Nephron (organoid): ENCODE measurements around the gene UBTD1.
A peak's percentile ranks its signal among the peaks of the same experiment; 100 is the strongest.
"Not testable (repeated sequence)": the region's sequence is repeated elsewhere in the genome, so short reads cannot be mapped to it uniquely, and the experiment has no call there.

ENCODE experiments used
- H3K27ac Mint-ChIP-seq, 3 experiments: 2 replicates each; pipeline ENCODE4 v1.8.0; 2020; ENCODE audit warnings: mixed read lengths in 3 of 3, mild to moderate bottlenecking in 2 of 3, moderate library complexity in 1 of 3
- H3K27me3 Mint-ChIP-seq: 2 replicates; pipeline ENCODE4 v1.8.0; 2021; ENCODE audit warnings: low read depth, mild to moderate bottlenecking, moderate library complexity, mixed read lengths
- H3K36me3 Mint-ChIP-seq: 2 replicates; pipeline ENCODE4 v1.8.0; 2020; ENCODE audit warnings: low read depth, mixed read lengths
- H3K4me1 Mint-ChIP-seq: 2 replicates; pipeline ENCODE4 v1.8.0; 2020; ENCODE audit warnings: mixed read lengths
- H3K4me3 Mint-ChIP-seq, 3 experiments: 2 replicates each; pipeline ENCODE4 v1.8.0; 2020; ENCODE audit warnings: mild to moderate bottlenecking in 3 of 3, mixed read lengths in 3 of 3, moderate library complexity in 2 of 3
- H3K9me3 Mint-ChIP-seq: 2 replicates; pipeline ENCODE4 v1.8.0; 2020; ENCODE audit warnings: mixed read lengths
- CTCF ChIP-seq, 3 experiments: fragments of 200-600 bp; sonication (generic); IDR thresholded peaks; one replicate each; pipeline ENCODE4 v1.5.0; 2021; ENCODE audit warnings: antibody characterized with exemption in 3 of 3; ENCODE audit not compliant: unreplicated experiment in 3 of 3

The UBTD1 gene

GRCh38 chr10:97522071-97522470 lies 23.3 kb downstream of the UBTD1 start:
- Mint-ChIP-seq H3K27me3 (no peaks in the 10 kb centered on the region), H3K27ac (peak overlapping the region in 1 of 3 experiments; percentile 12), H3K4me1 (peaks cover 26% of the 10 kb centered on the region), H3K9me3 (no peaks in the 10 kb centered on the region), H3K4me3 (no peak overlapping the region), H3K36me3 (peaks cover 4% of the 10 kb centered on the region)
- TF ChIP-seq CTCF (IDR thresholded peaks at IDR 0.05; ENCODE audit: unreplicated experiment in 3 of 3): no peak

DNA sequence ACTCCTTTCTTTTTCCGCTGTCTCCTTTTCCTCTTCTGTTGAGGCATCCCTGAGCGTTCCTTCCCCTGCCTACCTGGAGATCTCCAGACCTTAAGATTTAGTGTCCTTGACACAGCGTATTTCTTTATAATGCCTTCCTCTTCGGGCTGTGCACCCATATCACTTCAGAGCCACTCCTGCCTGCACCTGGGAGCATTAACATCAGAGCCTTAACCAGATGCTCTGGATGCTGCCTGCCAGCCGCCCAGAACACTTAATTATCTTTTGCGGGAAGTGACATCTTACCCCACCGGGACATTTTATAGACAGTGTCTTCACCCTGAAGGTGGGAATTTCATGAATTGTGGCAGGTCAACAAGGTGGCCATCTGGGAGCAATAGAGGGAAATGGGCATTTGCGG lies 24.2 kb downstream of the UBTD1 start:
- Mint-ChIP-seq H3K27ac (no peak overlapping the region), H3K4me3 (no peak overlapping the region)

GRCh38 chr10:97525086-97525485 lies 26.4 kb downstream of the UBTD1 start:
- Mint-ChIP-seq H3K27ac (no peak overlapping the region), H3K4me1 (peaks cover 9% of the 10 kb centered on the region), H3K27me3 (no peaks in the 10 kb centered on the region), H3K4me3 (no peak overlapping the region), H3K9me3 (peaks cover 4% of the 10 kb centered on the region), H3K36me3 (peaks cover 10% of the 10 kb centered on the region)
- no peak for TF ChIP-seq CTCF (IDR thresholded peaks at IDR 0.05; ENCODE audit: unreplicated experiment in 3 of 3)

More for the DNA sequence above, 24.2 kb downstream of the UBTD1 start:
- Mint-ChIP-seq H3K36me3 (peaks cover 4% of the 10 kb centered on the region), H3K9me3 (no peaks in the 10 kb centered on the region), H3K27me3 (no peaks in the 10 kb centered on the region), H3K4me1 (peaks cover 21% of the 10 kb centered on the region)
- TF ChIP-seq CTCF (IDR thresholded peaks at IDR 0.05; ENCODE audit: unreplicated experiment in 3 of 3): no peak

- Mint-ChIP-seq H3K27ac (peak overlapping the region in 1 of 3 experiments; percentile 49), H3K27me3 (no peaks in the 10 kb centered on the region), H3K9me3 (peaks cover 4% of the 10 kb centered on the region), H3K4me3 (no peak overlapping the region), H3K4me1 (peaks cover 10% of the 10 kb centered on the region), H3K36me3 (peaks cover 10% of the 10 kb centered on the region)
- no peak for TF ChIP-seq CTCF (IDR thresholded peaks at IDR 0.05; ENCODE audit: unreplicated experiment in 3 of 3)
Observed at GRCh38 chr10:97525683-97526110, 27.0 kb downstream of the UBTD1 start.

DNA sequence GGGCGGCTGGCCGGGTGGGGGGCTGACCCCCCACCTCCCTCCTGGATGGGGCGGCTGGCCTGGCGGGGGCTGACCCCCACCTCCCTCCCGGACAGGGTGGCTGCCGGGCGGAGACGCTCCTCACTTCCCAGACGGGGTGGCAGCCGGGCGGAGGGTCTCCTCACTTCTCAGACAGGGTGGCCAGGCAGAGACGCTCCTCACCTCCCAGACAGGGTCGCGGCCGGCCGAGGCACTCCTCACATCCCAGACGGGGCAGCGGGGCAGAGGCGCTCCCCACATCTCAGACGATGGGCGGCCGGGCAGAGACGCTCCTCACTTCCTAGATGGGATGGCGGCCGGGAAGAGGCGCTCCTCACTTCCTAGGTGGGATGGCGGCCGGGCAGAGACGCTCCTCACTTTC lies 30.2 kb downstream of the UBTD1 start:
- not testable (repeated sequence) for H3K4me3 Mint-ChIP-seq, H3K27ac Mint-ChIP-seq, H3K9me3 Mint-ChIP-seq, H3K4me1 Mint-ChIP-seq, H3K27me3 Mint-ChIP-seq
- H3K36me3 Mint-ChIP-seq: peaks cover 10% of the 10 kb centered on the region

GRCh38 chr10:97529685-97530465 lies 31.2 kb downstream of the UBTD1 start:
- Mint-ChIP-seq H3K36me3 (peaks cover 10% of the 10 kb centered on the region), H3K4me1 (peaks cover 10% of the 10 kb centered on the region), H3K4me3 (no peak overlapping the region), H3K9me3 (peaks cover 4% of the 10 kb centered on the region), H3K27me3 (no peaks in the 10 kb centered on the region), H3K27ac (peak overlapping the region in 2 of 3 experiments; percentile 27 to 28)
- no peak for TF ChIP-seq CTCF (IDR thresholded peaks at IDR 0.05; ENCODE audit: unreplicated experiment in 3 of 3)
